T47D (cell line): ENCODE measurements around the gene CBS.
"Not testable (repeated sequence)": the region's sequence is repeated elsewhere in the genome, so short reads cannot be mapped to it uniquely, and the experiment has no call there.

Experiments used
- DNase-seq, 2 experiments: peaks; one replicate each; pipeline versions ENCODE4 v3.0.0 to v3.0.0-alpha.2; 2011 to 2012; ENCODE audit warnings: low read depth in 1 of 2, low spot score in 1 of 2
- JUND ChIP-seq: IDR thresholded peaks from 2 replicates; pipeline ENCODE4 v1.6.1; 2012; ENCODE audit warnings: low read depth
- in situ Hi-C: cut with HindIII; loops from 2 replicates; pipeline ENCODE4 v1.10.0; 2016; ENCODE audit warnings: low sequenced_read_pairs, low pct_unique_long_range_greater_than_20kb

The CBS gene

GRCh38 chr21:43036889-43037288, 38.7 kb downstream of the CBS start:
- in situ Hi-C loops, DNase-seq: not testable (repeated sequence)

GRCh38 chr21:43034826-43035225, 40.8 kb downstream of the CBS start:
- in situ Hi-C loops = no loop called here
- TF ChIP-seq JUND = no peak

GRCh38 chr21:43034101-43034500, 41.5 kb downstream of the CBS start:
- in situ Hi-C loops = no loop called here
- TF ChIP-seq JUND = no peak
- DNase-seq = no peak

More at GRCh38 chr21:43034826-43035225, 40.8 kb downstream of the CBS start:
- DNase-seq = no peak

- in situ Hi-C loops = no loop called here
- TF ChIP-seq JUND = no peak
- DNase-seq = no peak
Observed at GRCh38 chr21:43031121-43031619, 44.5 kb downstream of the CBS start.

GRCh38 chr21:43029785-43030184, 45.9 kb downstream of the CBS start:
- in situ Hi-C loops = no loop called here
- DNase-seq = no peak
- TF ChIP-seq JUND = no peak

GRCh38 chr21:43027846-43028731, 47.5 kb downstream of the CBS start:
- no peak for DNase-seq
- in situ Hi-C loops = no loop called here
- TF ChIP-seq JUND = no peak

GRCh38 chr21:43025636-43026180, 49.9 kb downstream of the CBS start:
- in situ Hi-C loops = no loop called here
- TF ChIP-seq JUND = no peak
- peak in 1 of 2 experiments; percentile 24 for DNase-seq

- no peak for DNase-seq
- TF ChIP-seq JUND = no peak
- in situ Hi-C loops = no loop called here
Observed at GRCh38 chr21:43024439-43025136, 51.0 kb downstream of the CBS start.

GRCh38 chr21:43023175-43023574, 52.5 kb downstream of the CBS start:
- TF ChIP-seq JUND = no peak
- DNase-seq = no peak
- in situ Hi-C loops = no loop called here

- in situ Hi-C loops = no loop called here
- no peak for DNase-seq
- no peak for TF ChIP-seq JUND
Observed at GRCh38 chr21:43021756-43022600, 53.7 kb downstream of the CBS start.

GRCh38 chr21:43021191-43021590, 54.4 kb downstream of the CBS start:
- no peak for TF ChIP-seq JUND
- in situ Hi-C loops = no loop called here
- DNase-seq = no peak

GRCh38 chr21:43020771-43021170, 54.9 kb downstream of the CBS start:
- in situ Hi-C loops = no loop called here
- DNase-seq = no peak
- TF ChIP-seq JUND = no peak
